Gastrocnemius medialis (tissue), 4 donors: ENCODE data around the gene LPCAT1.

ENCODE experiments used
- CTCF ChIP-seq, 5 experiments: fragments of 450-650 bp in 3 of 5; fragments of 200-600 bp in 2 of 5; sonication (generic) in 2 of 5; IDR thresholded peaks in 4 of 5; conservative IDR thresholded peaks in 1 of 5; 1 replicate in 4 of 5; 2 replicates in 1 of 5; pipeline ENCODE4 v1.5.1; 2016 to 2019; ENCODE audit warnings: antibody characterized with exemption in 5 of 5, mild to moderate bottlenecking in 3 of 5, moderate library complexity in 3 of 5
- POLR2A ChIP-seq, 2 donors: fragments of 450-650 bp; IDR thresholded peaks; one replicate each; pipeline ENCODE4 v1.6.1; 2017; ENCODE audit warnings: antibody characterized with exemption in 2 of 2, mild to moderate bottlenecking in 2 of 2, moderate library complexity in 2 of 2

- TF ChIP-seq CTCF (IDR thresholded peaks at IDR 0.05 in 4 of 5, conservative IDR thresholded peaks at IDR 0.05 in 1 of 5): no peak
- no peak for TF ChIP-seq POLR2A (IDR thresholded peaks at IDR 0.05)
Observed at GRCh38 chr5:1565737-1566734, 42.3 kb upstream of the LPCAT1 start.
